Immature natural killer cell (primary cell): ENCODE measurements around the gene ACBD5. TPM values are rescaled to one million over a fixed set of nuclear protein-coding genes. Genes with fewer than 3 reads are reported as not detected.
A peak's percentile ranks its signal among the peaks of the same experiment; 100 is the strongest.
"Not testable (repeated sequence)": the region's sequence is repeated elsewhere in the genome, so short reads cannot be mapped to it uniquely, and the experiment has no call there.

Experiments used
- DNase-seq, 3 donors: peaks; one replicate each; pipeline ENCODE4 v3.0.0; 2022; ENCODE audit warnings: mixed read lengths in 1 of 3
- H3K27ac Mint-ChIP-seq, 6 donors: one replicate each; pipeline ENCODE4 v1.8.0; 2020; ENCODE audit warnings: mixed read lengths in 6 of 6, mild to moderate bottlenecking in 5 of 6, inconsistent platforms in 4 of 6, moderate library complexity in 3 of 6
- H3K27me3 Mint-ChIP-seq, 3 donors: one replicate each; pipeline ENCODE4 v1.8.0; 2020 to 2021; ENCODE audit warnings: low read depth in 3 of 3, mild to moderate bottlenecking in 3 of 3, mixed read lengths in 3 of 3, moderate library complexity in 3 of 3, inconsistent platforms in 1 of 3
- H3K36me3 Mint-ChIP-seq, 3 donors: one replicate each; pipeline ENCODE4 v1.8.0; 2020; ENCODE audit warnings: mixed read lengths in 3 of 3, inconsistent platforms in 2 of 3, mild to moderate bottlenecking in 2 of 3
- H3K4me1 Mint-ChIP-seq, 2 donors: one replicate each; pipeline ENCODE4 v1.8.0; 2020; ENCODE audit warnings: inconsistent platforms in 2 of 2, mild to moderate bottlenecking in 2 of 2, mixed read lengths in 2 of 2, moderate library complexity in 1 of 2
- H3K4me3 Mint-ChIP-seq, 5 donors: one replicate each; pipeline ENCODE4 v1.8.0; 2020; ENCODE audit warnings: mild to moderate bottlenecking in 5 of 5, mixed read lengths in 5 of 5, inconsistent platforms in 3 of 5, moderate library complexity in 3 of 5
- H3K9me3 Mint-ChIP-seq, 6 donors: one replicate each; pipeline ENCODE4 v1.8.0; 2020; ENCODE audit warnings: mild to moderate bottlenecking in 6 of 6, mixed read lengths in 6 of 6, inconsistent platforms in 4 of 6, moderate library complexity in 3 of 6
- polyA plus RNA-seq, 3 donors: library from polyadenylated mRNA; unstranded; fragments of 300-500 nt; fragmentation: Illumina TruSeq; gene quantifications; one replicate each; pipeline ENCODE4 v1.2.3, GENCODE V29; 2021

Gene ACBD5
- 10 to 100 TPM; 18.4 to 31.5 (median 24.8) TPM for polyA plus RNA-seq

- Mint-ChIP-seq H3K36me3 (no peaks in the 10 kb centered on the region), H3K27me3 (peaks cover 12 to 28% (median 21%) of the 10 kb centered on the region in 3 donors), H3K4me3 (peak within 1 kb of the TSS; percentile 87 to 100 (median 98)), H3K27ac (peak within 1 kb of the TSS; percentile 96 to 99 (median 98)), H3K4me1 (peaks cover 66 to 67% of the 10 kb centered on the region in 2 donors), H3K9me3 (no peaks in the 10 kb centered on the region)
- DNase-seq = peak; percentile 66 to 71 (median 69)
These were observed at the start of gene ACBD5 for GRCh38 chr10:27240212-27241009. ACBD5 (minus strand) TSS chr10:27240797; CDS start chr10:27240688, 109 bp downstream.

- H3K27ac Mint-ChIP-seq = no peak overlapping the region
- no peaks in the 10 kb centered on the region for H3K36me3 Mint-ChIP-seq
- peak; percentile 39 to 53 (median 51) for DNase-seq
- H3K27me3 Mint-ChIP-seq = peaks cover 0 to 1% (median 0%) of the 10 kb centered on the region in 3 donors
- no peaks in the 10 kb centered on the region for H3K9me3 Mint-ChIP-seq
- peaks cover 0 to 5% of the 10 kb centered on the region in 2 donors for H3K4me1 Mint-ChIP-seq
- H3K4me3 Mint-ChIP-seq = no peak overlapping the region
These were observed 44.5 kb upstream of the ACBD5 start for GRCh38 chr10:27285093-27285492.

GRCh38 chr10:27276581-27276980 is 36.0 kb upstream of the ACBD5 start:
- Mint-ChIP-seq H3K27me3 (peaks cover 4 to 16% (median 14%) of the 10 kb centered on the region in 3 donors), H3K4me3 (no peak overlapping the region), H3K9me3 (no peaks in the 10 kb centered on the region), H3K36me3 (peaks cover 0 to 4% (median 0%) of the 10 kb centered on the region in 3 donors), H3K27ac (no peak overlapping the region), H3K4me1 (no peaks in the 10 kb centered on the region)
- DNase-seq = no peak

GRCh38 chr10:27266025-27266424 is 25.4 kb upstream of the ACBD5 start:
- H3K9me3 Mint-ChIP-seq, H3K27ac Mint-ChIP-seq, H3K4me1 Mint-ChIP-seq, H3K4me3 Mint-ChIP-seq, DNase-seq, H3K36me3 Mint-ChIP-seq: not testable (repeated sequence)
- H3K27me3 Mint-ChIP-seq = peaks cover 7 to 12% (median 9%) of the 10 kb centered on the region in 3 donors

GRCh38 chr10:27262788-27263187 is 22.2 kb upstream of the ACBD5 start:
- not testable (repeated sequence) for H3K9me3 Mint-ChIP-seq, H3K36me3 Mint-ChIP-seq, DNase-seq, H3K4me3 Mint-ChIP-seq
- Mint-ChIP-seq H3K27me3 (peaks cover 15 to 30% (median 18%) of the 10 kb centered on the region in 3 donors), H3K4me1 (peaks cover 16 to 20% of the 10 kb centered on the region in 2 donors), H3K27ac (peak overlapping the region in 1 of 6 donors; percentile 65)

GRCh38 chr10:27258838-27259812 is 18.5 kb upstream of the ACBD5 start:
- H3K27ac Mint-ChIP-seq = peak overlapping the region in 2 of 6 donors; percentile 86 to 92
- peaks cover 20 to 39% (median 25%) of the 10 kb centered on the region in 3 donors for H3K27me3 Mint-ChIP-seq

DNA sequence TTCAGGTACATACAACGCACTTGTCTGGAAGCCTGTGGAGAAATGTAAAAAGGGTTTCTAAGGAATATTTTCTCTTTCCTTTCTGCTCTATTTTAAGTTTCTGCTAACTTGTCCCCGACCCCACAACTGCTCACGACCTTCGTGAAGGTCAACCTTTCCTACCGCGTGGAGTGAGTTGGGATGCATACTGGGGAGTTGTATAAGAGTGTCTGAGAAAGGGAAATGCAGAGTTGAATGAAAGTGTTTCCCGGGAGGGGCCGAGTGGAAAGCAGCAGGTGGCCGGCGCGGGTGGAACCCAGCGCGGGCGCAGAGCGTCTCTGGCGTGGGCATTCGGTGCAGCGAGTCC is 17.9 kb upstream of the ACBD5 start:
- Mint-ChIP-seq H3K4me1 (peaks cover 28 to 39% of the 10 kb centered on the region in 2 donors), H3K27ac (peak overlapping the region in 3 of 6 donors; percentile 50 to 92 (median 53)), H3K27me3 (peaks cover 17 to 39% (median 23%) of the 10 kb centered on the region in 3 donors), H3K9me3 (peaks cover 2 to 8% (median 5%) of the 10 kb centered on the region in 6 donors), H3K36me3 (peaks cover 0 to 3% (median 0%) of the 10 kb centered on the region in 3 donors), H3K4me3 (peak overlapping the region; percentile 84 to 95 (median 87))
- no peak for DNase-seq

More at GRCh38 chr10:27258838-27259812, 18.5 kb upstream of the ACBD5 start:
- H3K4me3 Mint-ChIP-seq = peak overlapping the region; percentile 85 to 95 (median 90)
- H3K9me3 Mint-ChIP-seq = peaks cover 2 to 8% (median 5%) of the 10 kb centered on the region in 6 donors
- peaks cover 25 to 32% of the 10 kb centered on the region in 2 donors for H3K4me1 Mint-ChIP-seq
- peaks cover 0 to 3% (median 0%) of the 10 kb centered on the region in 3 donors for H3K36me3 Mint-ChIP-seq
- peak in 1 of 3 donors; percentile 12 for DNase-seq

- Mint-ChIP-seq H3K36me3 (peaks cover 0 to 3% (median 0%) of the 10 kb centered on the region in 3 donors), H3K27ac (peak overlapping the region in 4 of 6 donors; percentile 42 to 92 (median 81)), H3K9me3 (peaks cover 2 to 8% (median 5%) of the 10 kb centered on the region in 6 donors), H3K4me3 (peak overlapping the region in 3 of 5 donors; percentile 85 to 95 (median 87)), H3K27me3 (peaks cover 16 to 31% (median 23%) of the 10 kb centered on the region in 3 donors), H3K4me1 (peaks cover 34 to 42% of the 10 kb centered on the region in 2 donors)
- DNase-seq = no peak
These were observed 15.9 kb upstream of the ACBD5 start for GRCh38 chr10:27256299-27257189.

GRCh38 chr10:27253576-27253975 is 13.0 kb upstream of the ACBD5 start:
- DNase-seq = no peak
- Mint-ChIP-seq H3K36me3 (no peaks in the 10 kb centered on the region), H3K9me3 (peaks cover 2 to 8% (median 5%) of the 10 kb centered on the region in 6 donors), H3K27ac (peak overlapping the region in 2 of 6 donors; percentile 17 to 51), H3K27me3 (peaks cover 8 to 20% (median 11%) of the 10 kb centered on the region in 3 donors), H3K4me3 (peak overlapping the region; percentile 43 to 86 (median 79)), H3K4me1 (peaks cover 26 to 30% of the 10 kb centered on the region in 2 donors)

- H3K27me3 Mint-ChIP-seq = peaks cover 5 to 13% (median 5%) of the 10 kb centered on the region in 3 donors
- H3K4me3 Mint-ChIP-seq = peak overlapping the region; percentile 76 to 86 (median 79)
These were observed 11.8 kb upstream of the ACBD5 start for GRCh38 chr10:27252267-27253000.

GRCh38 chr10:27251554-27251953 is 11.0 kb upstream of the ACBD5 start:
- Mint-ChIP-seq H3K4me3 (peak overlapping the region in 3 of 5 donors; percentile 21 to 38 (median 33)), H3K36me3 (peaks cover 0 to 2% (median 0%) of the 10 kb centered on the region in 3 donors), H3K4me1 (peaks cover 9 to 14% of the 10 kb centered on the region in 2 donors), H3K9me3 (no peaks in the 10 kb centered on the region), H3K27me3 (peaks cover 0 to 8% (median 0%) of the 10 kb centered on the region in 3 donors), H3K27ac (peak overlapping the region in 1 of 6 donors; percentile 31)
- DNase-seq = no peak

More at GRCh38 chr10:27252267-27253000, 11.8 kb upstream of the ACBD5 start:
- DNase-seq = peak; percentile 81 to 84 (median 82)
- H3K36me3 Mint-ChIP-seq = no peaks in the 10 kb centered on the region
- H3K27ac Mint-ChIP-seq = peak overlapping the region; percentile 48 to 85 (median 72)
- H3K9me3 Mint-ChIP-seq = peaks cover under 1 to 6% (median 4%) of the 10 kb centered on the region in 6 donors
- H3K4me1 Mint-ChIP-seq = peaks cover 14 to 19% of the 10 kb centered on the region in 2 donors

- no peak for DNase-seq
- H3K27me3 Mint-ChIP-seq = peaks cover under 1 to 8% (median 2%) of the 10 kb centered on the region in 3 donors
- no peaks in the 10 kb centered on the region for H3K9me3 Mint-ChIP-seq
- H3K4me1 Mint-ChIP-seq = peaks cover 6 to 10% of the 10 kb centered on the region in 2 donors
- H3K4me3 Mint-ChIP-seq = no peak overlapping the region
- H3K36me3 Mint-ChIP-seq = peaks cover 0 to 3% (median 0%) of the 10 kb centered on the region in 3 donors
- H3K27ac Mint-ChIP-seq = no peak overlapping the region
These were observed 7.6 kb upstream of the ACBD5 start for GRCh38 chr10:27248215-27248614.
